SK-N-SH (cell line): ENCODE measurements around the gene UFSP1. TPM values are rescaled to one million over a fixed set of nuclear protein-coding genes. Genes with fewer than 3 reads are reported as not detected.

Experiments
- CTCF ChIA-PET: fragments of 300-600, 350-600 bp; formaldehyde crosslinking; extraction: SDS; loops from one replicate; lab custom pipeline; 2021; lab: Yijun Ruan, JAX
- POLR2A ChIA-PET: fragments of 350-600 bp; sonication (Branson Sonifier 250); formaldehyde crosslinking; extraction: SDS; loops from one replicate; lab custom pipeline; 2020; ENCODE audit warnings: antibody characterized with exemption, inconsistent platforms; lab: Yijun Ruan, JAX
- DNase-seq: peaks from one replicate; pipeline ENCODE4 v3.0.0; 2012
- H2AFZ ChIP-seq: fragments of 200-600 bp; sonication (generic); 2 replicates; pipeline ENCODE4 v1.8.1; 2016; ENCODE audit warnings: antibody characterized with exemption, mild to moderate bottlenecking, low read depth
- H3F3A ChIP-seq: fragments of 200-600 bp; sonication (generic); replicated peaks from 2 replicates; pipeline ENCODE3; 2016; ENCODE audit warnings: antibody characterized with exemption, mild to moderate bottlenecking; ENCODE audit not compliant: insufficient read depth
- H3K27ac ChIP-seq, 2 experiments: fragments of 200-500 bp in 1 of 2; fragments of 200-600 bp in 1 of 2; sonication (Bioruptor generic) in 1 of 2; sonication (generic), shearing (Covaris generic) in 1 of 2; 2 replicates each; pipeline versions ENCODE4 v1.5.1 to v1.6.1; 2014 to 2016; ENCODE audit warnings: low read depth in 2 of 2, inconsistent platforms in 1 of 2, low read length in 1 of 2, mild to moderate bottlenecking in 1 of 2, mixed read lengths in 1 of 2
- H3K27me3 ChIP-seq: fragments of 200-600 bp; sonication (generic), shearing (Covaris generic); 2 replicates; pipeline ENCODE4 v1.6.1; 2016; ENCODE audit warnings: mixed run types; ENCODE audit not compliant: insufficient read depth
- H3K36me3 ChIP-seq, 2 experiments: fragments of 200-500 bp in 1 of 2; fragments of 200-600 bp in 1 of 2; sonication (Bioruptor generic) in 1 of 2; sonication (generic) in 1 of 2; replicated peaks in 1 of 2; 2 replicates each; pipeline versions ENCODE3 to v1.5.1; 2014 to 2016; ENCODE audit warnings: low read length in 1 of 2, mild to moderate bottlenecking in 1 of 2; ENCODE audit not compliant: insufficient read depth in 2 of 2, control insufficient read depth in 1 of 2
- H3K4me1 ChIP-seq, 2 experiments: fragments of 200-500 bp in 1 of 2; fragments of 200-600 bp in 1 of 2; sonication (Bioruptor generic) in 1 of 2; sonication (generic), shearing (Covaris generic) in 1 of 2; 2 replicates each; pipeline versions ENCODE4 v1.5.1 to v1.6.1; 2014 to 2016; ENCODE audit warnings: low read depth in 1 of 2, low read length in 1 of 2, mixed run types in 1 of 2; ENCODE audit not compliant: insufficient read depth in 2 of 2, control insufficient read depth in 1 of 2
- H3K4me2 ChIP-seq: fragments of 200-600 bp; sonication (generic), shearing (Covaris generic); 2 replicates; pipeline ENCODE4 v1.6.1; 2017; ENCODE audit warnings: mixed run types
- H3K4me3 ChIP-seq, 2 experiments: fragments of 200-500 bp in 1 of 2; fragments of 200-600 bp in 1 of 2; sonication (Bioruptor generic) in 1 of 2; sonication (generic), shearing (Covaris generic) in 1 of 2; 2 replicates each; pipeline versions ENCODE4 v1.5.1 to v1.8.1; 2014 to 2016; ENCODE audit warnings: low read depth in 2 of 2, inconsistent platforms in 1 of 2, low read length in 1 of 2, mild to moderate bottlenecking in 1 of 2, mixed read lengths in 1 of 2, moderate library complexity in 1 of 2
- H3K79me2 ChIP-seq: fragments of 200-600 bp; sonication (generic); 2 replicates; pipeline ENCODE4 v1.8.1; 2017; ENCODE audit warnings: mild to moderate bottlenecking; ENCODE audit not compliant: insufficient read depth
- H3K9ac ChIP-seq: fragments of 200-600 bp; sonication (generic); 2 replicates; pipeline ENCODE4 v1.6.1; 2017; ENCODE audit warnings: mixed run types
- H3K9me2 ChIP-seq: fragments of 200-600 bp; sonication (generic); 2 replicates; pipeline ENCODE4 v1.6.1; 2017; ENCODE audit warnings: mixed run types
- H3K9me3 ChIP-seq: fragments of 200-600 bp; sonication (generic); 2 replicates; pipeline ENCODE4 v1.6.1; 2017; ENCODE audit warnings: mixed run types, mild to moderate bottlenecking, moderate library complexity
- H4K20me1 ChIP-seq: fragments of 200-600 bp; sonication (generic); 2 replicates; pipeline ENCODE4 v1.6.1; 2017; ENCODE audit warnings: mild to moderate bottlenecking, mixed run types; ENCODE audit not compliant: insufficient read depth
- CHD2 ChIP-seq: fragments of 150-350 bp; IDR thresholded peaks from 2 replicates; pipeline ENCODE4 v1.6.1; 2018; ENCODE audit warnings: low read length; ENCODE audit not compliant: partially characterized antibody
- EP300 ChIP-seq, 2 experiments: IDR thresholded peaks; 2 replicates each; pipeline versions ENCODE4 v1.4.0 to v1.6.1; 2012; ENCODE audit warnings: borderline replicate concordance in 1 of 2, low read depth in 1 of 2, low read length in 1 of 2
- FOSL2 ChIP-seq: IDR thresholded peaks from 2 replicates; pipeline ENCODE4 v1.4.0; 2012; ENCODE audit warnings: low read depth, mild to moderate bottlenecking, moderate library complexity, borderline replicate concordance
- FOXJ3 ChIP-seq: sonication (generic); formaldehyde crosslinking; IDR thresholded peaks from 2 replicates; pipeline ENCODE4 v1.5.1; 2020; ENCODE audit warnings: mild to moderate bottlenecking, missing genetic modification reagents
- GATA2 ChIP-seq: sonication (generic); formaldehyde crosslinking; IDR thresholded peaks from 2 replicates; pipeline ENCODE4 v1.5.0; 2020; ENCODE audit warnings: mild to moderate bottlenecking, missing genetic modification reagents
- JUND ChIP-seq: IDR thresholded peaks from 2 replicates; pipeline ENCODE4 v1.4.0; 2012
- NFIC ChIP-seq: IDR thresholded peaks from 2 replicates; pipeline ENCODE4 v1.4.0; 2012; ENCODE audit warnings: borderline replicate concordance
- POLR2AphosphoS5 ChIP-seq: IDR thresholded peaks from 2 replicates; pipeline ENCODE4 v1.6.1; 2012; ENCODE audit warnings: low read depth, low read length
- RCOR1 ChIP-seq: fragments of 150-350 bp; IDR thresholded peaks from 2 replicates; pipeline ENCODE4 v1.6.1; 2017; ENCODE audit warnings: antibody characterized with exemption, low read length
- RFX5 ChIP-seq: IDR thresholded peaks from 2 replicates; pipeline ENCODE4 v1.6.1; 2012; ENCODE audit warnings: mild to moderate bottlenecking, improper control_type of control experiment, low read length
- RXRA ChIP-seq: IDR thresholded peaks from 2 replicates; pipeline ENCODE4 v1.4.0; 2012; ENCODE audit warnings: low read depth, mild to moderate bottlenecking, borderline replicate concordance
- SIN3A ChIP-seq: IDR thresholded peaks from 2 replicates; pipeline ENCODE4 v1.6.1; 2012; ENCODE audit warnings: low read depth, mild to moderate bottlenecking, low read length, moderate library complexity, borderline replicate concordance
- SMC3 ChIP-seq: IDR thresholded peaks from 2 replicates; pipeline ENCODE4 v1.6.1; 2012; ENCODE audit warnings: low read depth, low read length, improper control_type of control experiment
- TCF12 ChIP-seq: IDR thresholded peaks from 2 replicates; pipeline ENCODE4 v1.4.0; 2012
- TEAD4 ChIP-seq: IDR thresholded peaks from 2 replicates; pipeline ENCODE4 v1.4.0; 2012; ENCODE audit warnings: mild to moderate bottlenecking, borderline replicate concordance; ENCODE audit not compliant: insufficient read depth
- WGBS: methylation state at CpG from one replicate; pipeline ENCODE4 v1.1.6; 2017; ENCODE audit warnings: low lambda C conversion rate; 5-methylcytosine and 5-hydroxymethylcytosine counted together
- polyA plus RNA-seq, 3 experiments: library from polyadenylated mRNA; depleted of rRNA; stranded (reverse); fragments of >200 nt; gene quantifications; 2 replicates each; pipeline ENCODE4 v1.2.3, GENCODE V29; 2012
- TF ChIP-seq, protein P1 (sequence below): IDR thresholded peaks from 2 replicates; pipeline ENCODE4 v1.4.0; 2012; ENCODE audit warnings: low read depth, borderline replicate concordance
- TF ChIP-seq, protein P2 (sequence below): IDR thresholded peaks from 2 replicates; pipeline ENCODE4 v1.6.1; 2012; ENCODE audit warnings: mild to moderate bottlenecking, low read depth, low read length, moderate library complexity

UFSP1 gene
- polyA plus RNA-seq, 1 of the 3 experiments (the other 2 are of a cell fraction) = 4.5 TPM

DNA sequence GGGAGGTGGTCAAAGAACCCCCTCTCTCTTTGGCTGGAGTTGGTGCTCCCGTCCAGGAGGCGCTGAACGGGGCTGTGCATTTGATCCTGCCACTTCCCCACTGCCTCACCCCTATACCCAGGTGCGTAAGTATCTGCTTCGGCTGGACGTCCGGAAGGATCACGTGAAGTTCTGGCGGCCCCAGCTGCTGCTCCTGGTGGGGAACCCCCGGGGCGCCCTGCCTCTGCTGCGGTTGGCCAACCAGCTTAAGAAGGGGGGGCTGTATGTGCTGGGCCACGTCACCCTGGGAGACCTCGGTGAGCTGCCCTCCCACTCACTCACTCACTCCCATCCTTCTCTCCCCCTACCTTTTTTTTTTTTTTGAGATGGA lies 27.9 kb downstream of the UFSP1 start:
- H2AFZ ChIP-seq = no peak overlapping the region
- ChIA-PET CTCF (interaction anchor here (1.0 to 2.2 kb wide), 4 partner anchors 10 to 153 kb away, joined by 3 to 17 read pairs (median 3); partner anchors contain the start of gene SLC12A9), POLR2A (interaction anchor here (1.8 kb wide), 2 partner anchors 9 to 13 kb away, joined by 6 to 7 read pairs; partner anchors contain the start of genes SLC12A9 and SRRT)
- H3K4me3 ChIP-seq = no peak overlapping the region
- H3K27ac ChIP-seq = no peak overlapping the region
- TF ChIP-seq SMC3 = no peak
- TF ChIP-seq RXRA = no peak
- no peak for TF ChIP-seq CHD2
- TF ChIP-seq SIN3A = no peak
- TF ChIP-seq, protein P1, sequence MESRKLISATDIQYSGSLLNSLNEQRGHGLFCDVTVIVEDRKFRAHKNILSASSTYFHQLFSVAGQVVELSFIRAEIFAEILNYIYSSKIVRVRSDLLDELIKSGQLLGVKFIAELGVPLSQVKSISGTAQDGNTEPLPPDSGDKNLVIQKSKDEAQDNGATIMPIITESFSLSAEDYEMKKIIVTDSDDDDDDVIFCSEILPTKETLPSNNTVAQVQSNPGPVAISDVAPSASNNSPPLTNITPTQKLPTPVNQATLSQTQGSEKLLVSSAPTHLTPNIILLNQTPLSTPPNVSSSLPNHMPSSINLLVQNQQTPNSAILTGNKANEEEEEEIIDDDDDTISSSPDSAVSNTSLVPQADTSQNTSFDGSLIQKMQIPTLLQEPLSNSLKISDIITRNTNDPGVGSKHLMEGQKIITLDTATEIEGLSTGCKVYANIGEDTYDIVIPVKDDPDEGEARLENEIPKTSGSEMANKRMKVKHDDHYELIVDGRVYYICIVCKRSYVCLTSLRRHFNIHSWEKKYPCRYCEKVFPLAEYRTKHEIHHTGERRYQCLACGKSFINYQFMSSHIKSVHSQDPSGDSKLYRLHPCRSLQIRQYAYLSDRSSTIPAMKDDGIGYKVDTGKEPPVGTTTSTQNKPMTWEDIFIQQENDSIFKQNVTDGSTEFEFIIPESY = no peak
- no peak for TF ChIP-seq JUND
- H3K4me2 ChIP-seq = no peak overlapping the region
- no peaks in the 10 kb centered on the region for H3K9me2 ChIP-seq
- H3K9ac ChIP-seq = no peak overlapping the region
- H3K9me3 ChIP-seq = no peaks in the 10 kb centered on the region
- H4K20me1 ChIP-seq = no peaks in the 10 kb centered on the region
- DNase-seq = no peak
- peaks cover 19% of the 10 kb centered on the region for H3F3A ChIP-seq
- H3K79me2 ChIP-seq = peaks cover 11% of the 10 kb centered on the region; the same call in 1 of the 2 replicates
- 99% methylated on average over 14 of the region's 14 CpGs for whole genome bisulfite sequencing
- H3K4me1 ChIP-seq = peaks cover 2 to 10% of the 10 kb centered on the region in 2 experiments; a peak in 3 of 4 replicates
- H3K27me3 ChIP-seq = no peaks in the 10 kb centered on the region
- H3K36me3 ChIP-seq = peaks cover 23% of the 10 kb centered on the region in 2 experiments

DNA sequence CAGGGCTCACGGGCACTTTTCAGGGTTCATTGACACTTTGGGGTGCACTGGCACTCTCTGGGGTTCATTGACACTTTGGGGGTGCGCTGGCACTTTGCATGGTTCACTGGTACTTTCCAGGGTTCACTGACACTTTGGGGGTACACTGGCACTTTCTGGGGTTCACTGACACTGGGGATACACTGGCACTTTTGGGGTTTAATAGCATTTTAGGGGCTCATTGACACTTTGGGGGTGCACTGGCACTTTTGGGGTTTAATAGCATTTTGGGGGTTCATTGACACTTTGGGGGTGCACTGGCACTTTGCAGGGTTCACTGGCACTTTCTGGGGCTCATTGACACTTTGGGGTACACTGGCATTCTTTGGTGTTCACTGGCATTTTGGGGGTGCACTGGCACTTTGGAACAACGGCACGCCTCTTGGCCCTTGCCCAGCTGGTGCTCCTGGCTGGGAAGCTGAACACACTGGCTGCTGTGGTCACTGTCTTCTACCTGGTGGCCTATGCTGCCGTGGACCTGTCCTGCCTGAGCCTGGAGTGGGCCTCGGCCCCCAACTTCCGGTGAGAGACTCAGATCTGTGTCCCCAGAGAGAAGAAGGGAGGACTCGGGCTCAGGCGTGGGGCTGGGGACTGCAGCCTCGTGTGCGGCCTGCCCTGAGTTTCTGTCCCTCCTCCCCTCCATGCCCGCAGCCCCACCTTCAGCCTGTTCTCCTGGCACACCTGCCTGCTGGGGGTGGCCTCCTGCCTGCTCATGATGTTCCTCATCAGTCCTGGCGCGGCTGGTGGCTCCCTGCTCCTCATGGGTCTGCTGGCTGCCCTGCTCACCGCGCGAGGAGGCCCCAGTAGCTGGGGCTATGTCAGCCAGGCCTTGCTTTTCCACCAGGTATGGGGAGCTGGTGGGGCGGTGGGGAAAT lies 28.6 kb downstream of the UFSP1 start:
- CTCF ChIA-PET = interaction anchor here (0.7 to 2.2 kb wide), 5 partner anchors 9 to 156 kb away, joined by 3 to 17 read pairs (median 3); partner anchors contain the start of gene SLC12A9
- no peak for TF ChIP-seq RFX5
- no peak for TF ChIP-seq RXRA
- no peak for TF ChIP-seq TEAD4
- no peak for TF ChIP-seq JUND
- no peak for TF ChIP-seq EP300 (IDR thresholded peaks at IDR 0.05; ENCODE audit: borderline replicate concordance in 1 of 2, low read depth in 1 of 2, low read length in 1 of 2)
- no peak for TF ChIP-seq FOXJ3
- TF ChIP-seq NFIC = no peak
- no peak for TF ChIP-seq TCF12
- no peak for TF ChIP-seq RCOR1
- TF ChIP-seq, protein P1 = no peak
- TF ChIP-seq GATA2 (CRISPR knock-in tag) = no peak
- TF ChIP-seq, protein P2, sequence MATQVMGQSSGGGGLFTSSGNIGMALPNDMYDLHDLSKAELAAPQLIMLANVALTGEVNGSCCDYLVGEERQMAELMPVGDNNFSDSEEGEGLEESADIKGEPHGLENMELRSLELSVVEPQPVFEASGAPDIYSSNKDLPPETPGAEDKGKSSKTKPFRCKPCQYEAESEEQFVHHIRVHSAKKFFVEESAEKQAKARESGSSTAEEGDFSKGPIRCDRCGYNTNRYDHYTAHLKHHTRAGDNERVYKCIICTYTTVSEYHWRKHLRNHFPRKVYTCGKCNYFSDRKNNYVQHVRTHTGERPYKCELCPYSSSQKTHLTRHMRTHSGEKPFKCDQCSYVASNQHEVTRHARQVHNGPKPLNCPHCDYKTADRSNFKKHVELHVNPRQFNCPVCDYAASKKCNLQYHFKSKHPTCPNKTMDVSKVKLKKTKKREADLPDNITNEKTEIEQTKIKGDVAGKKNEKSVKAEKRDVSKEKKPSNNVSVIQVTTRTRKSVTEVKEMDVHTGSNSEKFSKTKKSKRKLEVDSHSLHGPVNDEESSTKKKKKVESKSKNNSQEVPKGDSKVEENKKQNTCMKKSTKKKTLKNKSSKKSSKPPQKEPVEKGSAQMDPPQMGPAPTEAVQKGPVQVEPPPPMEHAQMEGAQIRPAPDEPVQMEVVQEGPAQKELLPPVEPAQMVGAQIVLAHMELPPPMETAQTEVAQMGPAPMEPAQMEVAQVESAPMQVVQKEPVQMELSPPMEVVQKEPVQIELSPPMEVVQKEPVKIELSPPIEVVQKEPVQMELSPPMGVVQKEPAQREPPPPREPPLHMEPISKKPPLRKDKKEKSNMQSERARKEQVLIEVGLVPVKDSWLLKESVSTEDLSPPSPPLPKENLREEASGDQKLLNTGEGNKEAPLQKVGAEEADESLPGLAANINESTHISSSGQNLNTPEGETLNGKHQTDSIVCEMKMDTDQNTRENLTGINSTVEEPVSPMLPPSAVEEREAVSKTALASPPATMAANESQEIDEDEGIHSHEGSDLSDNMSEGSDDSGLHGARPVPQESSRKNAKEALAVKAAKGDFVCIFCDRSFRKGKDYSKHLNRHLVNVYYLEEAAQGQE = no peak
- TF ChIP-seq POLR2AphosphoS5 = no peak
- no peak for TF ChIP-seq FOSL2

More for the DNA sequence above, 28.6 kb downstream of the UFSP1 start:
- no peak overlapping the region for H3K9ac ChIP-seq
- peaks cover 16% of the 10 kb centered on the region for H3F3A ChIP-seq
- 96% methylated on average over 12 of the region's 18 CpGs for WGBS
- DNase-seq = peak; percentile 36
- no peaks in the 10 kb centered on the region for H3K9me2 ChIP-seq
- no peak overlapping the region for H2AFZ ChIP-seq
- H3K4me3 ChIP-seq = no peak overlapping the region
- H4K20me1 ChIP-seq = no peaks in the 10 kb centered on the region
- H3K27me3 ChIP-seq = no peaks in the 10 kb centered on the region
- POLR2A ChIA-PET = interaction anchor here (1.8 kb wide), 2 partner anchors 9 to 14 kb away, joined by 6 to 7 read pairs; partner anchors contain the start of genes SLC12A9 and SRRT
- no peak overlapping the region for H3K4me2 ChIP-seq
- H3K79me2 ChIP-seq = peaks cover 11% of the 10 kb centered on the region; the same call in 1 of the 2 replicates
- H3K27ac ChIP-seq = no peak overlapping the region
- H3K9me3 ChIP-seq = no peaks in the 10 kb centered on the region
- H3K36me3 ChIP-seq = peaks cover 23% of the 10 kb centered on the region in 2 experiments
- peaks cover 2 to 4% of the 10 kb centered on the region in 2 experiments; a peak in 2 of 4 replicates for H3K4me1 ChIP-seq
